GM21367 (cell line): ENCODE results near the gene INO80E.
"Not testable (repeated sequence)": the region's sequence is repeated elsewhere in the genome, so short reads cannot be mapped to it uniquely, and the experiment has no call there.

Source experiments
- ATAC-seq: cut with Tn5 transposase; IDR thresholded peaks from one replicate; pipeline ENCODE4 v1.9.1; 2021; ENCODE audit not compliant: unreplicated experiment

INO80E gene

GRCh38 chr16:29995911-29996765 lies at the start of gene INO80E:
Gene INO80E (plus strand): TSS chr16:29996241. CDS start chr16:29996311, 70 bp downstream.
- peak; percentile 71 for ATAC-seq

- no peak for ATAC-seq
These were observed 48.1 kb upstream of the INO80E start for GRCh38 chr16:29947897-29948296.

GRCh38 chr16:29950806-29951461 lies 45.1 kb upstream of the INO80E start:
- no peak for ATAC-seq

- no peak for ATAC-seq
These were observed 44.2 kb upstream of the INO80E start for GRCh38 chr16:29951625-29952365.

GRCh38 chr16:29958756-29959155 lies 37.3 kb upstream of the INO80E start:
- no peak for ATAC-seq

GRCh38 chr16:29959293-29959692 lies 36.7 kb upstream of the INO80E start:
- ATAC-seq: no peak

GRCh38 chr16:29959821-29960220 lies 36.2 kb upstream of the INO80E start:
- ATAC-seq: not testable (repeated sequence)

- no peak for ATAC-seq
These were observed 34.9 kb upstream of the INO80E start for GRCh38 chr16:29961127-29961478.

GRCh38 chr16:29961479-29962343 lies 34.3 kb upstream of the INO80E start, which contains the start of gene TMEM219:
Gene TMEM219 (plus strand): TSS chr16:29962079. CDS start chr16:29963144, 1,065 bp downstream.
- peak; percentile 69 for ATAC-seq

GRCh38 chr16:29962344-29962994 lies 33.6 kb upstream of the INO80E start:
- ATAC-seq: no peak

- no peak for ATAC-seq
These were observed 32.9 kb upstream of the INO80E start for GRCh38 chr16:29963021-29963743.

GRCh38 chr16:29968205-29968604 lies 27.8 kb upstream of the INO80E start:
- no peak for ATAC-seq

GRCh38 chr16:29971304-29971703 lies 24.7 kb upstream of the INO80E start:
- ATAC-seq: no peak

GRCh38 chr16:29972500-29972899 lies 23.5 kb upstream of the INO80E start:
- no peak for ATAC-seq

- ATAC-seq: no peak
These were observed 23.1 kb upstream of the INO80E start for GRCh38 chr16:29972992-29973383.

GRCh38 chr16:29973384-29974246 lies 22.4 kb upstream of the INO80E start, which contains the start of gene TAOK2:
Gene TAOK2 (plus strand): TSS chr16:29973868. CDS start chr16:29977773, 3,905 bp downstream.
- ATAC-seq: peak; percentile 84

- no peak for ATAC-seq
These were observed 21.5 kb upstream of the INO80E start for GRCh38 chr16:29974291-29975133.
